Left lobe of liver (tissue), 2 donors: ENCODE measurements around the gene C17orf50. TPM values are rescaled to one million over a fixed set of nuclear protein-coding genes. Genes with fewer than 3 reads are reported as not detected.

ENCODE experiments used
- ATAC-seq: fragments of 200-7000 bp; cut with Tn5 transposase; one replicate; pipeline ENCODE4 v1.9.1; 2020; ENCODE audit warnings: mild to moderate bottlenecking, moderate library complexity
- DNase-seq: peaks from one replicate; pipeline ENCODE4 v3.0.0-alpha.2; 2020; ENCODE audit warnings: low spot score
- total RNA-seq: library from RNA; stranded (reverse); gene quantifications from one replicate; pipeline ENCODE4 v1.2.1, GENCODE V29; 2021
- donor health status: DM: no; HTN: no; CAD: no; lungs with moderate emphysema.
- donor health status: DM: no; HTN: yes; CAD: no.

The C17orf50 gene
- total RNA-seq, 1 donor from 2014 or later = not detected

GRCh38 chr17:35780950-35781349, 20.3 kb downstream of the C17orf50 start:
- ATAC-seq (no peak), DNase-seq (no peak)

- ATAC-seq = no peak
These were observed 24.2 kb downstream of the C17orf50 start for GRCh38 chr17:35784895-35785294.

GRCh38 chr17:35786941-35787432, 26.3 kb downstream of the C17orf50 start:
- ATAC-seq (no peak), DNase-seq (no peak)

More at GRCh38 chr17:35784895-35785294, 24.2 kb downstream of the C17orf50 start:
- no peak for DNase-seq

- ATAC-seq (no peak), DNase-seq (no peak)
These were observed 28.0 kb downstream of the C17orf50 start for GRCh38 chr17:35788477-35789368.

- DNase-seq (no peak), ATAC-seq (no peak)
These were observed 30.2 kb downstream of the C17orf50 start for GRCh38 chr17:35790841-35791240.

GRCh38 chr17:35791681-35792350, 31.1 kb downstream of the C17orf50 start:
- no peak for DNase-seq
- no peak for ATAC-seq

GRCh38 chr17:35793257-35793656, 32.6 kb downstream of the C17orf50 start:
- DNase-seq = no peak
- ATAC-seq = no peak

- ATAC-seq (peak; percentile 51), DNase-seq (no peak)
These were observed 34.6 kb downstream of the C17orf50 start, which contains the start of gene MMP28 for GRCh38 chr17:35795007-35795870. TSS of gene MMP28 (minus strand) at chr17:35795641. CDS start at chr17:35795377, 264 bp downstream.

GRCh38 chr17:35795871-35796265, 35.2 kb downstream of the C17orf50 start:
- DNase-seq = no peak
- no peak for ATAC-seq

- no peak for ATAC-seq
- DNase-seq = no peak
These were observed 36.3 kb downstream of the C17orf50 start for GRCh38 chr17:35796942-35797341.

- no peak for ATAC-seq
These were observed 36.7 kb downstream of the C17orf50 start for GRCh38 chr17:35797370-35797769.

GRCh38 chr17:35797918-35798317, 37.2 kb downstream of the C17orf50 start:
- ATAC-seq = no peak

More at GRCh38 chr17:35797370-35797769, 36.7 kb downstream of the C17orf50 start:
- no peak for DNase-seq

GRCh38 chr17:35799942-35800341, 39.3 kb downstream of the C17orf50 start:
- ATAC-seq (peak; percentile 86), DNase-seq (peak; percentile 94)

More at GRCh38 chr17:35797918-35798317, 37.2 kb downstream of the C17orf50 start:
- DNase-seq = no peak

GRCh38 chr17:35801583-35802224, 41.0 kb downstream of the C17orf50 start:
- ATAC-seq (no peak), DNase-seq (no peak)

- no peak for DNase-seq
- ATAC-seq = peak; percentile 69
These were observed 44.0 kb downstream of the C17orf50 start for GRCh38 chr17:35804658-35805192.

GRCh38 chr17:35807371-35808144, 46.9 kb downstream of the C17orf50 start:
- DNase-seq (no peak), ATAC-seq (no peak)

GRCh38 chr17:35808240-35808961, 47.7 kb downstream of the C17orf50 start:
- no peak for ATAC-seq
- no peak for DNase-seq
